Neural progenitor cell (in vitro differentiated cells): ENCODE measurements around the gene SCP2D1. TPM values are rescaled to one million over a fixed set of nuclear protein-coding genes. Genes with fewer than 3 reads are reported as not detected.

Experiments used
- DNase-seq: peaks from one replicate; pipeline ENCODE4 v3.0.0-alpha.2; 2016; ENCODE audit warnings: low spot score
- H2AFZ ChIP-seq: fragments of 200-600 bp; sonication (generic); replicated peaks from 2 replicates; pipeline ENCODE4 v1.6.1; 2016; ENCODE audit warnings: antibody characterized with exemption
- H3F3A ChIP-seq: fragments of 200-600 bp; sonication (generic); 2 replicates; pipeline ENCODE4 v1.6.1; 2016; ENCODE audit warnings: antibody characterized with exemption, low read depth
- H3K27ac ChIP-seq: fragments of 200-600 bp; sonication (generic); 2 replicates; pipeline ENCODE4 v1.5.1; 2016; ENCODE audit warnings: mild to moderate bottlenecking
- H3K27me3 ChIP-seq: fragments of 200-600 bp; sonication (generic); 2 replicates; pipeline ENCODE4 v1.6.1; 2016; ENCODE audit warnings: mild to moderate bottlenecking, moderate library complexity
- H3K36me3 ChIP-seq: fragments of 200-600 bp; sonication (generic); 2 replicates; pipeline ENCODE4 v1.5.1; 2016
- H3K4me1 ChIP-seq: fragments of 200-600 bp; sonication (generic); 2 replicates; pipeline ENCODE4 v1.6.1; 2016; ENCODE audit warnings: mixed run types
- H3K4me2 ChIP-seq: fragments of 200-600 bp; sonication (generic); 2 replicates; pipeline ENCODE4 v1.6.1; 2016
- H3K4me3 ChIP-seq: fragments of 200-600 bp; sonication (generic); 2 replicates; pipeline ENCODE4 v1.5.1; 2016
- H3K79me2 ChIP-seq: fragments of 200-600 bp; sonication (generic); 2 replicates; pipeline ENCODE4 v1.6.1; 2016; ENCODE audit warnings: low read depth
- H3K9ac ChIP-seq: fragments of 200-600 bp; sonication (generic); 2 replicates; pipeline ENCODE4 v1.6.1; 2016
- H3K9me3 ChIP-seq: fragments of 200-600 bp; sonication (generic); 2 replicates; pipeline ENCODE4 v1.5.1; 2016; ENCODE audit warnings: low read depth
- H4K20me1 ChIP-seq: fragments of 200-600 bp; sonication (generic); 2 replicates; pipeline ENCODE4 v1.6.1; 2016; ENCODE audit warnings: low read depth
- H3K27ac Mint-ChIP-seq: 3 replicates; pipeline ENCODE4 v1.8.0; 2021; ENCODE audit warnings: mixed read lengths
- H3K27me3 Mint-ChIP-seq: 2 replicates; pipeline ENCODE4 v1.8.0; 2022; ENCODE audit warnings: low read depth, mild to moderate bottlenecking, inconsistent platforms, moderate library complexity, mixed read lengths; ENCODE audit not compliant: insufficient read depth
- H3K36me3 Mint-ChIP-seq: 3 replicates; pipeline ENCODE4 v1.8.0; 2021; ENCODE audit warnings: mixed read lengths
- H3K4me1 Mint-ChIP-seq: 3 replicates; pipeline ENCODE4 v1.8.0; 2021; ENCODE audit warnings: mixed read lengths
- H3K4me3 Mint-ChIP-seq: 3 replicates; pipeline ENCODE4 v1.8.0; 2021; ENCODE audit warnings: mild to moderate bottlenecking, moderate library complexity, mixed read lengths
- H3K9me3 Mint-ChIP-seq: 3 replicates; pipeline ENCODE4 v1.8.0; 2020; ENCODE audit warnings: mixed read lengths
- CTCF ChIP-seq: fragments of 200-600 bp; sonication (generic); IDR thresholded peaks from 2 replicates; pipeline ENCODE4 v1.5.1; 2017; ENCODE audit warnings: antibody characterized with exemption, mild to moderate bottlenecking
- EZH2 ChIP-seq: fragments of 200-600 bp; sonication (generic); IDR thresholded peaks from 2 replicates; pipeline ENCODE4 v1.6.1; 2017; ENCODE audit warnings: antibody characterized with exemption, mild to moderate bottlenecking, moderate library complexity
- EZH2phosphoT487 ChIP-seq: fragments of 200-600 bp; sonication (generic); IDR thresholded peaks from 2 replicates; pipeline ENCODE4 v1.6.1; 2017; ENCODE audit warnings: antibody characterized with exemption
- total RNA-seq: library from RNA; depleted of rRNA; stranded (reverse); fragments of >200 nt; gene quantifications from 2 replicates; pipeline ENCODE4 v1.2.3, GENCODE V29; 2015; ENCODE audit warnings: low replicate concordance

Gene SCP2D1
- total RNA-seq, 1 donor from 2014 or later = not detected

- Mint-ChIP-seq H3K27me3 (peaks cover 4% of the 10 kb centered on the region), H3K4me1 (peaks cover 4% of the 10 kb centered on the region), H3K4me3 (no peak overlapping the region), H3K27ac (no peak overlapping the region), H3K36me3 (no peaks in the 10 kb centered on the region), H3K9me3 (no peaks in the 10 kb centered on the region)
- Histone ChIP-seq H3K79me2 (no peaks in the 10 kb centered on the region), H3K4me3 (no peak overlapping the region), H3K36me3 (no peaks in the 10 kb centered on the region), H3K4me1 (no peaks in the 10 kb centered on the region), H3K9me3 (no peaks in the 10 kb centered on the region), H3K27ac (no peak overlapping the region), H3F3A (no peaks in the 10 kb centered on the region), H4K20me1 (no peaks in the 10 kb centered on the region), H3K9ac (no peak overlapping the region), H3K4me2 (no peak overlapping the region), H3K27me3 (no peaks in the 10 kb centered on the region), H2AFZ (no peak overlapping the region)
- DNase-seq = no peak
- TF ChIP-seq CTCF = no peak
- TF ChIP-seq EZH2 = no peak
- TF ChIP-seq EZH2phosphoT487 = no peak
Observed at GRCh38 chr20:18774207-18774606, 39.4 kb upstream of the SCP2D1 start.

GRCh38 chr20:18775633-18776032, 38.0 kb upstream of the SCP2D1 start:
- Histone ChIP-seq H3K4me1 (no peaks in the 10 kb centered on the region), H3K4me3 (no peak overlapping the region), H3K79me2 (no peaks in the 10 kb centered on the region), H2AFZ (no peak overlapping the region), H3K4me2 (no peak overlapping the region), H3K27ac (no peak overlapping the region), H3K36me3 (no peaks in the 10 kb centered on the region), H3K9me3 (no peaks in the 10 kb centered on the region), H3K9ac (no peak overlapping the region), H3F3A (no peaks in the 10 kb centered on the region), H4K20me1 (no peaks in the 10 kb centered on the region), H3K27me3 (no peaks in the 10 kb centered on the region)
- Mint-ChIP-seq H3K36me3 (no peaks in the 10 kb centered on the region), H3K27ac (no peak overlapping the region), H3K27me3 (peaks cover 4% of the 10 kb centered on the region), H3K4me1 (peaks cover 4% of the 10 kb centered on the region), H3K4me3 (no peak overlapping the region), H3K9me3 (no peaks in the 10 kb centered on the region)
- DNase-seq = no peak
- TF ChIP-seq EZH2phosphoT487 (no peak), EZH2 (no peak), CTCF (no peak)

- Histone ChIP-seq H3K4me2 (no peak overlapping the region), H3K9ac (no peak overlapping the region), H3K9me3 (no peaks in the 10 kb centered on the region), H3K79me2 (no peaks in the 10 kb centered on the region), H3K4me1 (no peaks in the 10 kb centered on the region), H2AFZ (no peak overlapping the region), H3K36me3 (no peaks in the 10 kb centered on the region), H3K4me3 (no peak overlapping the region), H4K20me1 (no peaks in the 10 kb centered on the region), H3K27ac (no peak overlapping the region), H3K27me3 (no peaks in the 10 kb centered on the region), H3F3A (no peaks in the 10 kb centered on the region)
- Mint-ChIP-seq H3K27me3 (peaks cover 4% of the 10 kb centered on the region), H3K9me3 (no peaks in the 10 kb centered on the region), H3K4me1 (no peaks in the 10 kb centered on the region), H3K4me3 (no peak overlapping the region), H3K27ac (no peak overlapping the region), H3K36me3 (no peaks in the 10 kb centered on the region)
- peak; percentile 42 for DNase-seq
- TF ChIP-seq CTCF (peak; percentile 36), EZH2 (no peak), EZH2phosphoT487 (no peak)
Observed at GRCh38 chr20:18778690-18779392, 34.7 kb upstream of the SCP2D1 start.
